ENCODE measurements around the gene ST7.

The ST7 gene

DNA sequence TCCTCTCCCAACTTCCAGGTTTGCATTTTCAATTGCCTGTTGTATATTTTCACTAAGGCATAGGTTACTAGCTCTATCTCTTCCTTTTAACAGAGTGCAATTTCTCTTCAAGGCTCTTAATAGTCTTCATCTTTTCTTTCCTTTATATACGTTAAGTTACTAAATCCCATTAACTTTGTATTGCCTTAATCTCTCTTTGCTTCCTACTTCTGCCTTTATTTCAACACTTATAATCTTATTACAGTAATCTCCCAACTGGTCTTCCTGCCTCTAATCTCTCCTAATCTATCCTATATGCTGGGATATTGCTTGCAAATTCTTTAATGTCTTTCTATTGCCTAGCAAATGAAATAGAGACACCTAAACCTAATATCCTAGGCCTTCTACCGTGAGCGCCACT lies 26.1 kb downstream of the ST7 start:
- DNase-seq = no peak

DNA sequence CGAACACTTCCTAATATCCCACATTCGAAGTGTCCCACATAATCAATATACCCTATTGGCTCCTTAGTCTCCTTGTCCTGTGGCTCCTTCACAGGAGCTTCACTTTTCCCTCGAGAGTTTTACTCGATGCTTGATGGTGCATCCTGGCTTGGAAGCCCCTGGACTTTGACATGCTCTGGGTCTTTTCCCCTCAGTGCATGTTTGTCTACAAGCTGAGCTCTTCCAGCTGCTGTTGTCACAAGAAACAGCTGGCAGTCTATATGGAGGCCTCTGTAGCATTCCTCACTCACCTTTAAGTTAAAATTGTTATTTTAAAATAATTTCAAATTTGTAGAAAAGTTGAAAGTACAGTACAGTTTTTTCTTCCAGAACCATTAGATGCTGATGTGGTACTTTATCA lies 27.1 kb downstream of the ST7 start:
- no peak for DNase-seq

DNA sequence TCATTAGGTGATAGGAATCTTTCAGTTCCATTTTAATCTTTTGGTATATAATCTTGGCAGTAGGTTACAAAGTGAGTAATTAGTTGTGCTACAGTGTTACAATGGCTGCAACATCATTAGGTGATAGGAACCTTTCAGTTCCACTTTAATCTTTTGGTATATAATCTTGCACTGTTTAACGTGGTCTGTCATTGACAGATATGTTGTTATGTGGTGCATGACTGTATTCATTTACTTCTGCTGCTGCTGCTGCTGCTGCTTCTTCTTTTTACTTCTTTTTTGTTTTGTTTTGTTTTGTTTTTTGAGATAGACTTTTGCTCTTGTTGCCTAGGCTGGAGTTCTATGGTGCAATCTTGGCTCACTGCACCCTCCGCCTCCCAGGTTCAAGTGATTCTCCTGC lies 28.6 kb downstream of the ST7 start:
- DNase-seq = no peak

DNA sequence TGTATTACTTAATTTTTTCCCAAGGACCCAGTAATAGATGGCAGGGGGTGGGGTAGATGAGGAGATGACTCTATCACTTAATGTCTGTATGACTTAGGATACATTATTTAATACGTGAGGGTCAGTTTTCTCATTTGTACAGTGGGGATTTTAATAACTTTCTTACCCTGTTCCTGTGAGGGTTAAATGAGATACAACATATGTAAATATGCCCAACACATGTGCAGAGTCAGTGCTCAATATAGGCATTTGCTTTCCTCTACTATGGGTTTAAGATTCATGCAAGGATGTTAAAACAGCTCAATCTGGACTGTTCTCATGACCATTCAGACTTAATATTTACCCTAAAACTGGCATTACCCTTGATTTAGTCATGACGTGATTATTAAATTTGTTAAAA lies 31.2 kb downstream of the ST7 start:
- no peak for DNase-seq

DNA sequence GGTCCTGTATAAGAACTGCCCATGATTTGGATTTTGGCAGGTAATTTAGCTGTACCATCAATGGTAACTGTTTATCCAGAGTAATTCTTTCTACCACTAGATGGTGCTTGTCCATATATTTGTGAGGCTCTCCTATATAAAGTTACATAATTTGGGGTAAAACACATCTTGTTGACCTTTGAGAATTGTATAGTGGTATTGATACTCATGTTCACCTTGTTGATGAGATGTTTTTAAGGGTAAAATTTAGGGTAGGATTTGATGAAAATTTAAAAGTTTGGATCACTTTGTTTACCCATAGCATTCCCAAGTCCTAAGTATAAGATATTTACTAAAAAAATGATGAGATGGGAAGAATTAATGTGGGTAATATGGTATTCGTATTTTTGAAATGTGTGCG lies 31.6 kb downstream of the ST7 start:
- peak; percentile 68 for DNase-seq

DNA sequence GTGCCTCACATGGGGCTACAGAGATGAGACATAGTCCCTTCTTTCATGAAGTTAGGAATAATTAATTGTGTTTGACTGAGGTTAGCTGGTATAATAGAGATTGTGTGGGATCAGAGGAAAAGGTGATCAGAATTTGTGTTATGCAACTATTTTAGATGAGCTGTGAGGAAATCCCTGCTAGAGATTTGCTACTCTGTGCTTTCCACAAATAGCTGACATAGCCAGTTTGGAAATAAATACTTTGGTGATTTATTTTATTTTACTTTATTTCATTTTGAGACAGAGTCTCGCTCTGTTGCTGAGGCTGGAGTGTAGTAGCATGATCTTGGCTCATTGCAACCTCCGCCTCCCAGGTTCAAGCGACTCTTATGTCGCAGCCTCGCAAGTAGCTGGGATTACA lies 32.3 kb downstream of the ST7 start:
- DNase-seq = no peak

DNA sequence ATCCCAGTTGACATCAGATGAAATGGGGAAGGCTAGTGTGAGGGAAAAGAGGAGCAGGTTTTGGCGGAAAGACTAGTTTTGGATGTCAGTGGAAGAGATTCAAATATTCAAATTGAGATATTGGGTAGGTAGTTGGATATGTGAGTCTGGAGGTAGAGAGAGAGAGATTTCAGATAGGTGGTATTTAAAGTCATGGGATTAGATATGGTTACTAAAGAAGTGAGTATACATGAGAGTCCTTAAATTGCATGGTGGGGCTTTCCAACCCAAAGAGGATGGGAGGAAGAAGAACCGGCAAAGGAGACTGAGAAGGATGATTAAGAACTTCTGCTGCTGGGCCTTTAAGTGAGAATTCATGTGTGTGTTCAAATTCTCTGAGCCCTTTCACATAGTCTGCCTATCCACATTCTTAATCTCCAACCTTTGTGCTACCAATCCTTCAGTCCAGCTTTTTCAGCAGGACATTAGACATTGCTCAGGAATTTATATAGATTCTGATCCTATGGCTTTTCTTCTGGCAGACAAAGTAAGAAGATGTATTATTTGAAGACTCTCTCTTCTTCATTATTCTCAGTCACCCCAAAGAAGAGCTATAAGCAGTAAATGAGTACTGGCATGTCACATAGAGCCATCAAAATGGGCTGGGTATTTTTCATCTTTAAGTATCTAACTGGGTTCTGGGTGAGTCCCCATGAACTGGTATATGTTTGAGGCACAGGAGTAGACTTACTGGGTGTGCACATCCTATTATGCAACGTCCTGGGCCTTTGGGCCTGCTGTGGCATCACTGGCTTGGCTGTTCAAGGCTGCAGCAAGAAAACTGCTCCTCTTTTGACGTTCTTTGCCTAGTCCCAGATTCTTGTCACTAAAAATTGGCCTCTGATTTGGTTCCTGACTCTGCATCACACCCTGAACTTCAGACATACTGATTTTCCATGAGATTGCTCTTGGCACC lies 33.6 kb downstream of the ST7 start:
- DNase-seq = no peak

DNA sequence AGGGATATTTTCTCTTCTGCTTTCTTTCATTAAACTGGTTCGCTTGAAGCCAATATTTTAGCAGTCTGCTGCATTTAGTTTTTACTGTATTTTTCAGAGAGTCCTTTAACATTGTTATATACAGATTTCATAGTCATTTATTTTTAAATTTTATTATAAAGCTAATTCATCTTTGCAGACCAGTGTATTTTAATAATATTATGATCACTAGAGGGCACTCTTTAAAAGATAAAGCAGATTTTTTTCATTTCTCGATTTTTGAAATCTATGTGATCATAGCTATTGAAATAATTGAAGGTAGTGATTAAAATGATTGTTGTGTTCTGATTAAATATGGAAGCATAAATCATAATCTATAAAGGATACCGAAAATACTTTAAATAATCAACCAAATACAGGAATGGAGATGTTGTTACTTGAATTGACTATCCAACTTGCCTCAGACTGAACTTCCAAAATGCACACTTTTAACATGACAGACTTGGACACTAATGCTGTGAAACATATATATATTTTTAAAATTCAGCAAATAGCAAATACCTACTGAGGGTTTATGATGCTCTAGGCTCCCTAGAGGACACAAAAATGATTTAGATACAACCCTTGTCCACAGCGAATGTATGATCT lies 35.2 kb downstream of the ST7 start:
- peak; percentile 49 for DNase-seq

DNA sequence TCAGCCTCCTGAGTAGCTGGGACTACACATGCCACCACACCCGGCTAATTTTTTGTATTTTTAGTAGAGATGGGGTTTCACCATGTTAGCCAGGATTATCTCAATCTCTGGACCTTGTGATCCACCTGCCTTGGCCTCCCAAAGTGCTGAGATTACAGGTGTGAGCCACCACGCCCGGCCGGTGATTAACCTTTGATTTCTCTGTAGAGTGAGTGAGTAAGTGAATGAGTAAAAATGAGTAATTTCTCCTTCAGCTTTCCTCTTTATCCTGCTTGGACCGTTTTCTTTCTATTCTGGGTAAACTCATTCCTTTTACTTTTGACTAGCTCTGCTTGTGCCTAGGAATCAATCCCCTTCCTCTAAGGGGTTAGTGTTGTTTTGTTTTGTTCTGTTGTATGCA lies 36.8 kb downstream of the ST7 start:
- DNase-seq = no peak

DNA sequence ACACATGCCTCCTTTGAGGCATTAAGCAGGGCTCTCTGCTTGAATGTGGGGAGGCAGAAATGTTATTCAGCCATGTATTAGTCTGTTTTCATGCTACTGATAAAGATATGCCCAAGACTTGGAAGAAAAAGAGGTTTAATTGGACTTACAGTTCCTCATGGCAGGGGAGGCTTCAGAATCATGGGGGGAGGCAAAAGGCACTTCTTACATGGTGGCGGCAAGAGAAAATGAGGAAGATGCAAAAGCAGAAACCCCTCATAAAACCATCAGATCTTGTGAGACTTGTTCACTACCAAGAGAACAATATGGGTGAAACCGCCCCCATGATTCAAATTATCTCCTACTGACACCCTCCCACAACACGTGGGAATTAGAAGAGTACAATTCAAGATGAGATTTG lies 37.9 kb downstream of the ST7 start:
- DNase-seq = no peak

DNA sequence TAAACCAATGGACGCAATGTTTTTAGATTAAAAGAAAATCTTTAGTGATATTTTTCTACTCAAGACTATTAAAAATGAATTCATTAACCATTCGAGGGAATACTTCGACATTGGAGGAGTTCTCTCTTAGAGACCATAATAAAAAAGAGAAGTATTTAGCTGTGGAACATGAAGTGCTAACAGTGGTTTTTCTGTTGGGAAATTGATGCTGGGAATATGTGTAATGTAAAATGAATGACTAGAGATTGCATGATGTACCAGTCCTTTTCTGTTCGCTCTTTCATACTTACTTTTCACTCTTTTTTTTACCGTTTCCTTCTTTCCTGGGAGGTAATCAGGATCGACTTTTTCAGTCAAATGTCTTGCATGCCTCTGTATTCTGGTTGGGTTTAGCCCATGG lies 41.3 kb downstream of the ST7 start:
- no peak for DNase-seq

DNA sequence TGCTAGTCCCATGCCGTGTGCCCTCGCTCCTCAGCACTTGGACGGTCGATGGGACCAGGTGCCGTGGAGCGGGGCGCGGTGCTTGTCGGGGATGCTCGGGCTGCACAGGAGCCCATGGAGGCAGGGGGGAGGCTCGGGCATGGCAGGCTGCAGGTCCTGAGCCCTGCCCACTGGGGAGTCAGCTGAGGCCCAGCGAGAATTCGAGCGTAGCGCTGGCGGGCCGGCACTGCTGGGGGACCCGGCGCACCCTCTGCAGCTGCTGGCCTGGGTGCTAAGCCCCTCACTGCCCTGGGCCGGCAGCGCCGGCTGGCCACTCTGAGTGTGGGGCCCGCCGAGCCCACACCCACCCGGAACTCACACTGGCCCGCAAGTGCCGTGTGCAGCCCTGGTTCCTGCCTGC lies 44.7 kb downstream of the ST7 start:
- DNase-seq = no peak

DNA sequence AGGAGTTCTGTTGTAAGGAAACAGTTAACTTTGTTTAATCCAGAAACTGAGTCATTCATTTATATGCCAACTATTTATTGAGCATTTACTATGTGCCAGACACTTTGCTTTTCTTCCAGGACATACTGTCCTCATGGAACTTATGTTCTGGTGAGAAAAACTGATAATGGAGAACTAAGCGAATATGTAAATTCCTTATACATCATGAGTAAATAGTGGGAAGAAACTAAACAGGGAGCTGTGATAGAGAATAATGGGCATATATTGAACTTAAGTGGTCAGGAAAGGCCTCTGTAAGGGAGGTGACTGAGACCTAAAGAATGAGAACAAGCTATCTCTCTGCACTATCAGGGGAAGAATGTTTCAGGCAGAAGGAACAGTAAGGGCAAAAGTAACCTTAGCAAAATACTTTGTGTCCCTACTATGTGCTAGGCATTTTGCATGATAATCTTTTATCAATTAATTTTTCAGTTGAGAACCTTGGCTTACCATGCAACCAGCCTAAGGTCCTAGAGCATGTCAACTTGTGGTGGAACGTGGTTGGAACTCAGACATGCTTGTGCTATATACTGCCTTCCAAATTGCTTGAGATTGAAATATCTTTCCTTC lies 45.4 kb downstream of the ST7 start:
- DNase-seq = no peak

DNA sequence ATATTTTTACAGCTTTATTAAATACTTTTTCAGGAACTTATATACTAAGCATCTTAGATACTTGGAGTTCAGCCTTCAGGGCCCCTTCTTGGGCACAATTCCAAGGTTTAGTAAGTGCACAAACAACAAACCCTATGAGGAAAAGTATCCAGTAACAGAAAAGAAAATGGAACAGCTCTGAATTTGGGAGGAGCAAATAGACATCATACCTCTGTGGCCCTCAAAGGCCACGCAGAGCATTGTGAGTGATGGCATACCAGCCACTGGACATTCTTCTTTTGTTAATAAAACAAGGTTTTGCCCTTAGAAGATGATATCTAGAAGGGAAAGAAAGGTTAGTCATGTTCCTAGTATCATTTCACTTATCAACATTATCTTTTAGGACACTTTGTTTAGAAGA lies 46.0 kb downstream of the ST7 start:
- no peak for DNase-seq

DNA sequence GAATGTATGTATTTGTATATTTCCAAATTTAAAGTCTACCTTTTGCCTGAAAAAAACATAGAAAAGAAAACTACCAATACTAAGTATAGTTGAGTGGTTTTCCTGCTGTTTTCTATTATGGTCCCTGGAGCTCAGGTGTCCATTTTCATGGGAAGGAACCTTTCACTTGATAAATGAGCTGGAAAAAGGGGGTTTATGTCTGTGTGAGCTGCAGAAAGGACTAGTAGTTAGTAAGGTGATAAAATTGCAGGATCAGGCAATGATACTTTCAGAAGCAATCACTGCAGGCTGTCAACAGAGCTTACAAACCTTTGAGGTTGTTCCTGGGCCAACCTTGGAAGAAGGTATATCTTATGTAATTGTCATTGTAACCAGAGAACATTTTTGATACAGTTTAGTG lies 48.0 kb downstream of the ST7 start:
- DNase-seq = no peak

DNA sequence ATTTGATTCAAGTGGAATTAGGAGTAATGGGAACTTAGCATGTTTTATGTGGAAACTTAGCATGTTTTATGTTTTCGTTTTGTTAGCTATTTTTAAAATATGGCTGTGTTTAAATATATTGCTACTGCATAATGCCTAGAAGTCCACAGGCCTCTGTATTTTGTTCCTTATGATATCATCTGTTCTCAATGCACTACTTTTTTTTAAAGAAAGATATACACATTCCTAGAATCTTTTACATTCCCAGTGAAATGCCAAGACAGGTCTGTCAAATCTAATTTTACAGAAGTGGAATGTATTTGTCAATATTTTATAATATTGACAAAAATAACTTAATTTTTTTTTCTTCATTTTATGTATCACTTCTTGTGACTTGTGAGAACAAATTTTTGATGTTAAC lies 51.6 kb downstream of the ST7 start:
- no peak for DNase-seq

DNA sequence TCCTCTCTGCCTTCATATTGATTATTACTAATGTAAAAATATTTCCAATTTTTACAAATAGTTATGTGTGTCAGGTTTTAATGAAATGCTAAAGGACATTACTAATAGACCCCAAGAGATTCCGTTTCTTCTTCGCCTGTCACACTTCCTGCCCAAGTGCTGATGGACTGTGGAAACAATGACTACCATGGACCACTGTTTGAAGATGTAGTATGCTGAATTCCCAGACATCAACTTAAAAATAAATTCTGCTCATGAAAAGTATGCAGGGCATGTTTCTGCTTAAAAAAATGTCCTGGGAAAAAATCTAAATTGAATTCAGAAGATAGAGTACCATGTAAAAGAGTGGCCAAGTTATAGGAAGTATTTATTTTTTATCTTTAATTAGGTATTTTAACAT lies 52.1 kb downstream of the ST7 start:
- no peak for DNase-seq

DNA sequence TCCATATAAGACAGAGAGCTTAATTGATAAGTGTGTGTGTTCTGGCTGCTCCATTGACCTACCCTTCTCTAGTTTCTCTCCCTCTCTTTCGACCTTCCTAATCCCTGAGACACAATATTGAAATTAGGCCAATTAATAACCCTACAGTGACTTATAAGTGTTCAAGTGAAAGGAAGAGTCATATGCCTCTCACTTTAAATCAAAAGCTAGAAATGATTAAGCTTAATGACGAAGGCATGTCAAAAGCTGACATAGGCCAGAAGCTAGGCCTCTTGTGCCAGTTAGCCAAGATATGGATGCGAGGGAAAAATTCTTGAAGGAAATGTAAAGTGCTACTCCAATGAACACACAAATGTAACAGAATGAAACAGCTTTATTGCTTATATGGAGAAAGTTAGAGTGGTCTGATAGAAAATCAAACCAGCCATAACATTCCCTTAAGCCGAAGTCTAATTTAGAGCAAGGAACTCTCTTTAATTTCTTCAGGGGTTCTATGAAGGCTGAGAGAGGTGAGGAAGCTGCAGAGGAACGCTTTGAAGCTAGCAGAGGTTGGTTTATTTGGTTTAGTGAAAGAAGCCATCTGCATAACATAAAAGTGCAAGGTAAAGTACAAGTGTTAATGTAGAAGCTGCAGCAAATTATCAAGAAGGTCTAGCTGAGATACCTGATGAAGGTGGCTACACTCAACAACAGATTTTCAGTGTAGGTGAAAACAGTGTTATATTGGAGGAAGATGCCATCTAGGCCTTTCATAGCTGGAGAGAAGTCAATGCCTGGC lies 53.8 kb downstream of the ST7 start:
- no peak for DNase-seq

DNA sequence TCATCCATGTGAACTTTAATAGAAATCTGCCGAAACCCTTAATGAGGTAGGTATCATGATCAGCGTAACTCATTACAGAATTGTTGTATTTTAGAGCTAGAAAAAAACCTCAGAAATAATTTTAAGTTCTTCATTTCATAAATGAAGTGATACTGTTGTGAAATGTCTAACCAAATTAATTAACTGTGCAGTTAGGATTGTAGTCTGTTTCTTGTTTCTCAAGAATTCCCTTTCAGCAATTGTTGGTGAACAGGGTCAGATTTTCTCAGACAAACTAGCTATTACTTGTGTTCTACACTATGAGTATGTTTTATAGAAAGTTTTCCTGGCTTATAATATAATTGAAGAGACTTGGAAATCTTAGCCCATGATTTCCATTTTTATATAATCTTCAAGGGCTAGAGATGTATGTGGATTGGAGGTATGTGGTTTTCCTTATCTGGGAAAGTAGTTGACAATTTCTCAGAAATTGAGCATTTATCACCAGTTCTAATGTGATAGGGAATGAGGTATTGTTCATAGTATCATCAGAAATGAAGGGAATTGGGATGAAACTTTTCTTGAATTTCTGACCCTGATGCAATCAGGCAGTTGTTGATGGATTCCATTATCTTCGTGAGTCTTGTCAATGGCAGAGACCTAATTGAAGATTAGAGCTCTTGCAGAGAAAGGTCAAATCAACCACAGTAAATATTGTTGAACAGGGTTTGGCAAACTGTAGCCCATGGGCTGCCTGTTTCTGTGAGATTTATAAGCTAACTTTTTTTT lies 55.0 kb downstream of the ST7 start:
- DNase-seq = no peak

DNA sequence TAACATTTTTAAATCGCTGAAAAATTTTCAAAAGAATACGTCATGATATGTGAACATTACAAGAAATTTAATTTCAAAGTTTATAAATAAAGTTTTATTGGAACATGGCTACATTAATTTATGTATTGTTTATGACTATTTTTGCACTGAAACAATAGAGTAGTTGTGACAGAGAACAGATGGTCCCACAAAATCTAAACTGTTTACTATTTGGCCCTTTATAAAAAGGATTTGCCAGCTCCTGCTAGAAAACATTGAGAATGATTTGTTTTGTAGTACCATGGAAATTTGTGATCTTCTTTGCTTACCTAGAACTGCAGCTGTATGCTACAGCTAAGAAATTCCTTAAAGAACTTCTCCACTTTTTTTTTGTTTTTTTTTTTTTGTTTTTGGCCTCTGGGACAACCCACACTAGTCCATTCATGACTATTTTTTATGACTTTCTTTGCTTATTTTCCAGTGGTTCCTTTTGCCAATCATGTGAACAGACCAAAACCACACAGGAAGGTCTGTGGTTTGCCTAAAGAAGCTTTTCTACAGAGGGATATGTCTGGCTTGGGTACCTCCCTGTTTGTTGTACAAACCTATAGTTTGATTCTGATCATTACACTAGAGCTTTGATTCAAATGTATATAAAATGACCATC lies 55.7 kb downstream of the ST7 start:
- no peak for DNase-seq

DNA sequence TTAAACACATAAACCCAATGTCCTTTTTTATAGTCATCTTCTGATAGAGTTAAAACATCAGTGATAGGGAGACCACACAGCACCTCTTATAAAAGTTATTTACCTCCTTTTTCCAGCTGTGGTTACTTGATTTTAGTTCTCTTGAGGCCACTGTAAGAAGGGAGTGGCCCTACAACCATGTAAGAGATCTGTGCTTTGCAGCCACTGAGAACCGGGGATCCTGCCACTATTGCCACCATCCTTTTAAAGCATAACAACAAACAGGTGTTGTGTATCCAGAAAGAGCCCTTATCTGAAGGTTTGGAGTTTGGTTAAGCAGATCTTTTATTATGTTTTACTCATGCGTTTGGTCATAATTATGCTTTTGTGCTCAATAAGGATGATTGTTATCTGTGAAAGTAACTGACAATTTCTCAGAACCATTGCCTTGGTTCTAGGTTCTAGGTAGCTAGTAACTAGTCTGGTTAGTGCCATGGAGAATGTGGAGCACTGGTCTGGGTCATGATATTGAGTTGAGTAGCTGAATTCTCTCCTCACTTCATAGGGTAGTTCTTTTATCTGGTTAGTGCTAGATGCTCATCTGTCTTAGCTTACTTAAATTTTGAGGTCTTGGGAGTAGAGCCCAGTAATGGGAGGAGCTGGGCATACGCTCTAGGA lies 56.5 kb downstream of the ST7 start:
- no peak for DNase-seq

All from DMS53 (cell line).